Upper lobe of left lung (tissue), 6 donors: Measurements from ENCODE around the gene CRTC1. TPM values are rescaled to one million over a fixed set of nuclear protein-coding genes. Genes with fewer than 3 reads are reported as not detected.

Source experiments
- ATAC-seq, 2 donors: fragments of 200-7000 bp; cut with Tn5 transposase; one replicate each; pipeline ENCODE4 v1.9.1; 2022; ENCODE audit warnings: mild to moderate bottlenecking in 2 of 2, moderate library complexity in 2 of 2; ENCODE audit not compliant: low FRiP score in 2 of 2
- DNase-seq, 2 donors: peaks; one replicate each; pipeline ENCODE4 v3.0.0-alpha.2; 2019 to 2020
- H3K27ac ChIP-seq, 4 donors: fragments of 200-600 bp; sonication (generic); one replicate each; pipeline ENCODE4 v1.5.1; 2016 to 2019
- H3K27me3 ChIP-seq, 4 donors: fragments of 200-600 bp; sonication (generic); one replicate each; pipeline ENCODE4 v1.5.1; 2017 to 2019
- H3K36me3 ChIP-seq, 4 donors: fragments of 200-600 bp; sonication (generic); one replicate each; pipeline ENCODE4 v1.5.1; 2016 to 2019
- H3K4me1 ChIP-seq, 4 donors: fragments of 200-600 bp; sonication (generic); one replicate each; pipeline ENCODE4 v1.5.1; 2018 to 2019
- H3K4me3 ChIP-seq, 4 donors: fragments of 200-600 bp; sonication (generic); one replicate each; pipeline ENCODE4 v1.5.1; 2017 to 2019; ENCODE audit warnings: mild to moderate bottlenecking in 2 of 4, moderate library complexity in 1 of 4
- H3K9me3 ChIP-seq, 4 donors: fragments of 200-600 bp; sonication (generic); one replicate each; pipeline ENCODE4 v1.5.1; 2018 to 2019
- CTCF ChIP-seq, 6 experiments: fragments of 450-650 bp in 4 of 6; fragments of 200-600 bp in 2 of 6; sonication (generic) in 2 of 6; IDR thresholded peaks; one replicate each; pipeline ENCODE4 v1.5.1; 2016 to 2019; ENCODE audit warnings: antibody characterized with exemption in 6 of 6
- EP300 ChIP-seq, 4 donors: sonication (generic); formaldehyde crosslinking; IDR thresholded peaks; one replicate each; pipeline ENCODE4 v1.5.1; 2017; ENCODE audit warnings: antibody characterized with exemption in 4 of 4, control low read depth in 2 of 4
- POLR2A ChIP-seq, 4 donors: fragments of 450-650 bp; IDR thresholded peaks; one replicate each; pipeline ENCODE4 v1.5.1; 2016 to 2017; ENCODE audit warnings: antibody characterized with exemption in 4 of 4, mild to moderate bottlenecking in 2 of 4
- POLR2AphosphoS5 ChIP-seq, 2 donors: sonication (generic); formaldehyde crosslinking; IDR thresholded peaks; one replicate each; pipeline ENCODE4 v1.5.1; 2017; ENCODE audit warnings: antibody characterized with exemption in 2 of 2
- WGBS, 2 donors: methylation state at CpG; one replicate each; pipeline ENCODE4 v1.1.5; 2017 to 2018; 5-methylcytosine and 5-hydroxymethylcytosine counted together
- total RNA-seq, 6 donors: library from RNA; depleted of rRNA in 4 of 6; stranded (reverse); fragments of >200 nt in 4 of 6; gene quantifications; one replicate each; pipeline versions ENCODE4 v1.1.0 to v1.2.1, GENCODE V29; 2016 to 2021
- donor health status: DM: no; HTN: no; CAD: no; lungs with moderate emphysema.
- donor health status: DM: no; HTN: yes; CAD: no; lungs with severe emphysema.

The CRTC1 gene
- total RNA-seq, 6 donors from 2014 or later = 5.9 to 27.2 (median 15.6) TPM

GRCh38 chr19:18666784-18667183 is 16.7 kb upstream of the CRTC1 start:
- ATAC-seq (no peak), DNase-seq (no peak)
- no peaks in the 10 kb centered on the region for H3K9me3 ChIP-seq
- no peak overlapping the region for H3K4me3 ChIP-seq
- H3K27me3 ChIP-seq = no peaks in the 10 kb centered on the region
- H3K36me3 ChIP-seq = peaks cover 9 to 64% (median 34%) of the 10 kb centered on the region in 4 donors
- 60 to 93% methylated on average over 1 to 5 of the region's 5 CpGs for WGBS, 2 donors
- H3K27ac ChIP-seq = no peak overlapping the region
- TF ChIP-seq POLR2AphosphoS5 (IDR thresholded peaks at IDR 0.05) (no peak), CTCF (IDR thresholded peaks at IDR 0.05) (no peak), POLR2A (IDR thresholded peaks at IDR 0.05) (no peak), EP300 (IDR thresholded peaks at IDR 0.05) (no peak)
- H3K4me1 ChIP-seq = peaks cover 0 to 7% (median 3%) of the 10 kb centered on the region in 4 donors

- H3K4me3 ChIP-seq = no peak overlapping the region
- no peak overlapping the region for H3K27ac ChIP-seq
- H3K9me3 ChIP-seq = no peaks in the 10 kb centered on the region
- peaks cover 9 to 64% (median 34%) of the 10 kb centered on the region in 4 donors for H3K36me3 ChIP-seq
- WGBS, 2 donors = 96 to 100% methylated on average over 13 to 55 of the region's 55 CpGs
- peaks cover 0 to 14% (median 5%) of the 10 kb centered on the region in 4 donors for H3K4me1 ChIP-seq
- ATAC-seq (no peak), DNase-seq (peak in 1 of 2 donors; percentile 84)
- H3K27me3 ChIP-seq = no peaks in the 10 kb centered on the region
- TF ChIP-seq CTCF (IDR thresholded peaks at IDR 0.05) (no peak), EP300 (IDR thresholded peaks at IDR 0.05) (no peak), POLR2A (IDR thresholded peaks at IDR 0.05) (no peak), POLR2AphosphoS5 (IDR thresholded peaks at IDR 0.05) (no peak)
Observed at GRCh38 chr19:18667531-18668251, 15.8 kb upstream of the CRTC1 start.

GRCh38 chr19:18668252-18668631 is 15.2 kb upstream of the CRTC1 start:
- DNase-seq (peak in 1 of 2 donors; percentile 83), ATAC-seq (no peak)
- Histone ChIP-seq H3K9me3 (no peaks in the 10 kb centered on the region), H3K27me3 (no peaks in the 10 kb centered on the region), H3K36me3 (peaks cover 9 to 64% (median 34%) of the 10 kb centered on the region in 4 donors), H3K4me1 (peaks cover 0 to 10% (median 3%) of the 10 kb centered on the region in 4 donors), H3K27ac (no peak overlapping the region), H3K4me3 (no peak overlapping the region)
- TF ChIP-seq CTCF (IDR thresholded peaks at IDR 0.05) = no peak
- no peak for TF ChIP-seq POLR2A (IDR thresholded peaks at IDR 0.05)
- TF ChIP-seq EP300 (IDR thresholded peaks at IDR 0.05) = no peak
- no peak for TF ChIP-seq POLR2AphosphoS5 (IDR thresholded peaks at IDR 0.05)
- 94 to 97% methylated on average over 15 to 36 of the region's 38 CpGs for WGBS, 2 donors

GRCh38 chr19:18668744-18669523 is 14.5 kb upstream of the CRTC1 start:
- H3K4me1 ChIP-seq = peaks cover 0 to 8% (median 3%) of the 10 kb centered on the region in 4 donors
- no peak for ATAC-seq
- DNase-seq = peak in 1 of 2 donors; percentile 75
- TF ChIP-seq EP300 (IDR thresholded peaks at IDR 0.05) (no peak), CTCF (IDR thresholded peaks at IDR 0.05) (no peak), POLR2A (IDR thresholded peaks at IDR 0.05) (no peak), POLR2AphosphoS5 (IDR thresholded peaks at IDR 0.05) (no peak)
- no peaks in the 10 kb centered on the region for H3K9me3 ChIP-seq
- H3K36me3 ChIP-seq = peaks cover 9 to 64% (median 34%) of the 10 kb centered on the region in 4 donors
- H3K27me3 ChIP-seq = no peaks in the 10 kb centered on the region
- no peak overlapping the region for H3K4me3 ChIP-seq
- H3K27ac ChIP-seq = no peak overlapping the region
- WGBS, 2 donors = 93 to 95% methylated on average over 22 to 42 of the region's 58 CpGs
